NT2/D1 (cell line): ENCODE measurements around the gene NR3C1.

ENCODE experiments used
- SUZ12 ChIP-seq: IDR thresholded peaks from 2 replicates; pipeline ENCODE4 v1.6.1; 2011; ENCODE audit not compliant: insufficient read length, insufficient read depth; ENCODE audit errors: extremely low read depth
- YY1 ChIP-seq: IDR thresholded peaks from 2 replicates; pipeline ENCODE4 v1.6.1; 2011; ENCODE audit not compliant: insufficient read length, insufficient read depth
- ZNF274 ChIP-seq: IDR thresholded peaks from 2 replicates; pipeline ENCODE4 v1.6.1; 2011; ENCODE audit warnings: mild to moderate bottlenecking, low read depth, low read length

GRCh38 chr5:143386725-143387124, 16.8 kb downstream of the NR3C1 start:
- TF ChIP-seq ZNF274, result no peak
- no peak for TF ChIP-seq SUZ12
- no peak for TF ChIP-seq YY1
